GM21381 (cell line): ENCODE data around the gene WWOX.

ENCODE experiments used
- ATAC-seq: cut with Tn5 transposase; IDR thresholded peaks from one replicate; pipeline ENCODE4 v1.9.1; 2021; ENCODE audit warnings: mild to moderate bottlenecking, moderate library complexity; ENCODE audit not compliant: unreplicated experiment

WWOX gene

GRCh38 chr16:78909226-78909625 is 809.8 kb downstream of the WWOX start:
- no peak for ATAC-seq

- ATAC-seq: no peak
Observed at GRCh38 chr16:78915811-78916345, 816.4 kb downstream of the WWOX start.

- no peak for ATAC-seq
Observed at GRCh38 chr16:78916928-78917545, 817.6 kb downstream of the WWOX start.

GRCh38 chr16:78918805-78919305 is 819.4 kb downstream of the WWOX start:
- no peak for ATAC-seq

- no peak for ATAC-seq
Observed at GRCh38 chr16:78919852-78920251, 820.4 kb downstream of the WWOX start.

- ATAC-seq: no peak
Observed at GRCh38 chr16:78920621-78921020, 821.2 kb downstream of the WWOX start.

GRCh38 chr16:78925083-78925767 is 825.8 kb downstream of the WWOX start:
- ATAC-seq: no peak

- ATAC-seq: no peak
Observed at GRCh38 chr16:78926723-78927210, 827.3 kb downstream of the WWOX start.

- ATAC-seq: no peak
Observed at GRCh38 chr16:78927766-78928165, 828.3 kb downstream of the WWOX start.

- ATAC-seq: no peak
Observed at GRCh38 chr16:78929841-78930240, 830.4 kb downstream of the WWOX start.

GRCh38 chr16:78930561-78930960 is 831.1 kb downstream of the WWOX start:
- no peak for ATAC-seq

- ATAC-seq: no peak
Observed at GRCh38 chr16:78931267-78931666, 831.8 kb downstream of the WWOX start.

GRCh38 chr16:78931678-78932077 is 832.2 kb downstream of the WWOX start:
- ATAC-seq: no peak

GRCh38 chr16:78932355-78932943 is 833.0 kb downstream of the WWOX start:
- ATAC-seq: no peak

- ATAC-seq: no peak
Observed at GRCh38 chr16:78936060-78936459, 836.6 kb downstream of the WWOX start.

- ATAC-seq: no peak
Observed at GRCh38 chr16:78939597-78939996, 840.1 kb downstream of the WWOX start.

- ATAC-seq: no peak
Observed at GRCh38 chr16:78942625-78943245, 843.3 kb downstream of the WWOX start.

- ATAC-seq: no peak
Observed at GRCh38 chr16:78945336-78945735, 845.9 kb downstream of the WWOX start.

- no peak for ATAC-seq
Observed at GRCh38 chr16:78946556-78946955, 847.1 kb downstream of the WWOX start.

GRCh38 chr16:78950768-78951167 is 851.3 kb downstream of the WWOX start:
- ATAC-seq: no peak

GRCh38 chr16:78952630-78953029 is 853.2 kb downstream of the WWOX start:
- no peak for ATAC-seq
